ENCODE measurements around the gene UFD1. TPM values are rescaled to one million over a fixed set of nuclear protein-coding genes. Genes with fewer than 3 reads are reported as not detected.

The UFD1 gene
- total and polyA plus RNA-seq, 9 of the 15 experiments (the other 6 are each of a cell fraction or from before 2014, with no cell fraction given) = 238 to 645 (median 363) TPM

- Histone ChIP-seq H3K36me3 (ENCODE audit: control insufficient read depth, insufficient read depth, low read length) (peaks cover 74% of the 10 kb centered on the region), H3K27ac (ENCODE audit: extremely low read depth, low read depth, low read length) (no peak overlapping the region), H3K9me3 (replicated peaks; ENCODE audit: control insufficient read depth, insufficient read depth, low read depth, low read length) (no peaks in the 10 kb centered on the region), H2AFZ (ENCODE audit: low read depth, low read length) (no peak overlapping the region), H4K20me1 (replicated peaks; ENCODE audit: control insufficient read depth, insufficient read depth, low read length) (peaks cover 31% of the 10 kb centered on the region), H3K9ac (ENCODE audit: insufficient read depth in 1 of 2, low read depth in 2 of 2, low read length in 2 of 2) (peak overlapping the region in 1 of 2 experiments; percentile 57; a peak in 2 of 4 replicates), H3K4me3 (no peak overlapping the region), H3K79me2 (ENCODE audit: control insufficient read depth, insufficient read depth, low read length) (peaks cover 80% of the 10 kb centered on the region), H3K9me1 (ENCODE audit: control insufficient read depth, insufficient read depth, low read length) (peaks cover 4% of the 10 kb centered on the region), H3K4me2 (ENCODE audit: insufficient read depth, low read length) (no peak overlapping the region), H3K4me1 (replicated peaks in 1 of 2; ENCODE audit: control insufficient read depth in 2 of 2, insufficient read depth in 2 of 2, low read length in 2 of 2) (peaks cover 25 to 35% of the 10 kb centered on the region in 2 experiments), H3K27me3 (ENCODE audit: control insufficient read depth in 2 of 2, insufficient read depth in 2 of 2, low read length in 2 of 2) (no peaks in the 10 kb centered on the region)
- ChIA-PET POLR2A (interaction anchor here (0.5 to 11.7 kb wide), 16 partner anchors 9 to 264 kb away, joined by 3 to 284 read pairs (median 8); partner anchors contain the start of genes CDC45, HIRA, MRPL40 and SLC25A1), CTCF (ENCODE audit: low intra/inter-chr PET ratio) (no interaction called here)
- BruUV-seq (replicated peaks) = no TSS peak
- ATAC-seq = no peak
- DNase-seq (ENCODE audit: extremely low read depth in 1 of 4, low spot score in 3 of 4) = no peak
- in situ Hi-C loops (cut with MboI) (no loop called here), intact Hi-C loops (cut with micrococcal nuclease) (loop anchor here (10.0 kb wide), 1 partner anchor 181 kb away; no protein-coding TSS in a partner anchor)
- FAIRE-seq = no peak
- WGBS (ENCODE audit: insufficient coverage, low coverage, missing lambda C conversion rate) = 80% methylated on average over 7 of the region's 7 CpGs
- TF ChIP-seq BDP1 (IDR thresholded peaks at IDR 0.05; ENCODE audit: insufficient read depth, insufficient read length) (no peak), ZNF77 (CRISPR knock-in tag; IDR thresholded peaks at IDR 0.05) (0 out of 2 replicates have a peak, but pooled peaks have one; percentile 38), ZNF717 (CRISPR knock-in tag; IDR thresholded peaks at IDR 0.05) (no peak), TAF9B (IDR thresholded peaks at IDR 0.05; ENCODE audit: partially characterized antibody) (no peak), TAF15 (IDR thresholded peaks at IDR 0.05; ENCODE audit: low read depth, low read length) (0 out of 2 replicates have a peak, but pooled peaks have one; percentile 44), NFIX (CRISPR knock-in tag; IDR thresholded peaks at IDR 0.05; ENCODE audit: low read depth) (no peak), ZFP30 (CRISPR knock-in tag; IDR thresholded peaks at IDR 0.05; ENCODE audit: borderline replicate concordance) (0 out of 2 replicates have a peak, but pooled peaks have one; percentile 6), DEAF1 (CRISPR knock-in tag; IDR thresholded peaks at IDR 0.05) (0 out of 2 replicates have a peak, but pooled peaks have one; percentile 6), ZNF184 (CRISPR knock-in tag; IDR thresholded peaks at IDR 0.05) (0 out of 2 replicates have a peak, but pooled peaks have one; percentile 58), MBD2 (IDR thresholded peaks at IDR 0.05; ENCODE audit: borderline replicate concordance, low read depth) (no peak), ZKSCAN1 (IDR thresholded peaks at IDR 0.05; ENCODE audit: low read depth, low read length) (no peak), ZSCAN32 (CRISPR knock-in tag; IDR thresholded peaks at IDR 0.05) (no peak), HSF4 (CRISPR knock-in tag; IDR thresholded peaks at IDR 0.05; ENCODE audit: borderline replicate concordance) (0 out of 2 replicates have a peak, but pooled peaks have one; percentile 8), NCOA1 (IDR thresholded peaks at IDR 0.05; ENCODE audit: low read depth) (no peak), THAP12 (CRISPR knock-in tag; IDR thresholded peaks at IDR 0.05) (peak; percentile 42; the same call in 1 of the 2 replicates), MYNN (IDR thresholded peaks at IDR 0.05) (no peak), MYNN (CRISPR knock-in tag; IDR thresholded peaks at IDR 0.05) (peak; percentile 34; the same call in 1 of the 2 replicates), WHSC1 (IDR thresholded peaks at IDR 0.05; ENCODE audit: low read length) (peak; percentile 87), ETV5 (CRISPR knock-in tag; IDR thresholded peaks at IDR 0.05; ENCODE audit: low read depth) (no peak)
Measured at GRCh38 chr22:19443544-19444211, 35.3 kb downstream of the UFD1 start.
